Left cardiac atrium (tissue), 4 donors: ENCODE data around the gene RASGEF1C. TPM values are rescaled to one million over a fixed set of nuclear protein-coding genes. Genes with fewer than 3 reads are reported as not detected.
A peak's percentile ranks its signal among the peaks of the same experiment; 100 is the strongest.

Experiments used
- ATAC-seq, 2 donors: fragments of 200-7000 bp; cut with Tn5 transposase; one replicate each; pipeline ENCODE4 v1.9.1; 2020; ENCODE audit warnings: mild to moderate bottlenecking in 2 of 2, moderate library complexity in 2 of 2
- DNase-seq: peaks from one replicate; pipeline ENCODE4 v3.0.0-alpha.2; 2020
- intact Hi-C, 2 donors: fragments of 100-400 bp; cut with DNase I; formaldehyde crosslinking; loops; one replicate each; pipeline versions ENCODE4 v1.14.1 to v1.15.1; 2022 to 2023
- total RNA-seq, 2 donors: library from RNA; stranded (reverse); fragmentation: NEBNext Ultra II Directional; extraction: Animal tissue kit (Norgen Biotek cat#: 25700); gene quantifications; one replicate each; pipeline ENCODE4 v1.2.1, GENCODE V29; 2021
- donor health status: DM: no; HTN: yes; CAD: no.
- donor health status: DM: no; HTN: yes; CAD: no; lungs with severe emphysema.
- donor health status: DM: yes; HTN: yes; CAD: no.
- donor health status: Dilated cardiomyopathy.

The RASGEF1C gene
- total RNA-seq, 2 donors from 2014 or later, result 0.65 TPM

- DNase-seq (no peak), ATAC-seq (no peak)
- intact Hi-C loops, result no loop called here
Observed at GRCh38 chr5:180193749-180194375, 15.1 kb downstream of the RASGEF1C start.

GRCh38 chr5:180191716-180192115, 17.3 kb downstream of the RASGEF1C start:
- ATAC-seq, result no peak
- no peak for DNase-seq
- intact Hi-C loops, result no loop called here

- intact Hi-C loops, result no loop called here
- ATAC-seq (no peak), DNase-seq (no peak)
Observed at GRCh38 chr5:180187767-180188166, 21.2 kb downstream of the RASGEF1C start.

GRCh38 chr5:180180846-180181245, 28.2 kb downstream of the RASGEF1C start:
- DNase-seq (no peak), ATAC-seq (no peak)
- intact Hi-C loops, result no loop called here

- intact Hi-C loops, result no loop called here
- DNase-seq (no peak), ATAC-seq (no peak)
Observed at GRCh38 chr5:180180421-180180820, 28.6 kb downstream of the RASGEF1C start.

DNA sequence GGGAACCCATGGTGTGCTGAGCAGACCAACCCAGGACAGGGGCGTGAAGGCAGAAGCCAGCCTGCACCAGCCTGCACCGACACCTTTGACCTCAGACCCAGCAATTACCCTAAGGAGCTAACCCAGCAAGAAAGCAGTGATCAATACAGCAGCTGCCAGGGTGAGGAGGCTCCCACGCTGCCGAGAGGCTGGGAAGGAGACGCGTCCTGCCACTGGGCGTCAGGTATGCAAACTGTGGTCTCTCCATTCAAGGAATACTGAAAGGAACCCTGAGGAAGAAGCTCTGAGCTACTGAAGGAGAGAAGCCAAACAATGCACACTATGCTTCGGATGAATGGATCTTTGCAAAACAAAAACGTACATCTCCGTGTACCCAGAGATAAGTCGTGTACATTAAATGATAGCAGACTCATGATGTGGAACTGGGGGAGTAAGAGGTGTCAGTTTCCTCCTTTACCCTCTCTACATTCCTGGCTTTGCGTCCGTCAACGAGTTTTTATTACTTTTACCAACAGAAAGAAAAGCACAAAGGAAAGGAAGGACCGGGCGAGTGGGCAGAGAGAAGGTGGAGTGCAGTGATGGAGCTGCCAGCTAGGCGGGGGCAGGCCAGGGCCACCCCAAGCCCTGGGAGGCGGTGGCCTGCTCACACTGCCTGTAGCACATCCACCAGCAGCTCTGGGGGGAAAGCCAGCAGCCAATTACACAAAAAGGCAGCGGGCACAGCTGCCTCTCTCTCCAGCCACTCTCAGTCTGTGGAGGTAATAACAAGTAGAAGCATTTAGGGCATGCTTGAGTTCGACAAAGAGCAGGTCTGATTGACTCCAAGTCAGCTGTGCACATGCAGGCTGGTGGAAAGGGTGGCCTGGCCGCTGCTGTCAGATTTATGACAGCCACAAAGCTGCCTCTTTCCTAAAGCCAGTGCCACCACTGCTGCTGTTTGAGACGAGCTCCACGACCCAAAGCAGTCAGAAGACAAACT, 29.3 kb downstream of the RASGEF1C start:
- intact Hi-C loops, result no loop called here
- ATAC-seq, result no peak
- DNase-seq, result no peak

- ATAC-seq, result no peak
- DNase-seq, result no peak
- intact Hi-C loops, result no loop called here
Observed at GRCh38 chr5:180178531-180179441, 30.2 kb downstream of the RASGEF1C start.

- intact Hi-C loops, result no loop called here
- ATAC-seq (no peak), DNase-seq (no peak)
Observed at GRCh38 chr5:180176191-180176590, 32.8 kb downstream of the RASGEF1C start.

GRCh38 chr5:180175015-180175431, 34.0 kb downstream of the RASGEF1C start:
- no peak for DNase-seq
- no peak for ATAC-seq
- intact Hi-C loops, result no loop called here

GRCh38 chr5:180174587-180174972, 34.4 kb downstream of the RASGEF1C start:
- intact Hi-C loops, result no loop called here
- no peak for DNase-seq
- no peak for ATAC-seq

- DNase-seq (no peak), ATAC-seq (no peak)
- intact Hi-C loops, result no loop called here
Observed at GRCh38 chr5:180173875-180174586, 35.0 kb downstream of the RASGEF1C start.

DNA sequence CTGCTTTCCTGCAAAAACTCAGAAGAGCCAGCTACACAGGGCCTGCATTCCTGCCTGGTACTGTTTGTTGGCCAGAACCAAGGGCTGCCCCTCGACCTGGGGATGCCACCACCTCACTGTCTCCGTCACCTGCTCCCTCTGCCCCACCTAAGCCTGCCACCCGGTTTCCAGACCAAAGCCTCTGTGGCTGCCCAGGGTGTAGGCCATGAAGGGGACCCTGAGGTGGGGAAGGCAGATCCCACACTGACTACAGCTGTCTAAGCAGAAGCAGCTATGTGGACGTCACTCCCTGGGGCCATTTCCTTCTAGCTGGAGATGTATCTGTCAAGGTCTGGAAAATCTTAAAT, 35.8 kb downstream of the RASGEF1C start:
- intact Hi-C loops, result no loop called here
- DNase-seq, result no peak
- ATAC-seq, result no peak

GRCh38 chr5:180172447-180173197, 36.4 kb downstream of the RASGEF1C start:
- intact Hi-C loops, result no loop called here
- peak; percentile 53 for DNase-seq
- ATAC-seq, result peak; percentile 31 to 43

DNA sequence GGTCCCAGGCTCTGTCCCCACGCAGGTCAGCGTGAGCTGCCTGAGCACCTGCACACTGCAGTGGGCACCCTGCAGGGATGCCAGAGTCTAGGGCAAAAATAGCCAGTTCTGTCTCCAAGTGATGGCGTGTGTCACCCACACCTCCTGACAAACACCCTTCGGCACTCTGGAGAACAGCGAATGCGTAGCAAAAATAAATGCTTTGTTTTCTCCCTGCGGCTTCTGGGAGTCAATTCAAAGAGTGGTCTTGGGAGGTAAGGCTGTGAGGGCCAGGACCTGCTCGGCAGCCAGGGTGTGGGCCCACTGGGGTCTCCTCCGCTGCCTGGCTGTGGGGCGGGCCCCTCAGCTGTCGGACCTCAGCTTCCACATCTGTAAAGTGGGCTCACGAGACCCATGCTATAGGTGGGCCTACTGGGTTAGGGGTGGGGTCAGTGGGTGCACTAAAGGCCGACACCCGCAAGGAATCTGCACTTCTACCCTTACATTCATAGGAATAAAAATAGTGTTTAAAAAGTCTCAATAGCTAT, 37.4 kb downstream of the RASGEF1C start:
- ATAC-seq, result peak; percentile 42 to 56

DNA sequence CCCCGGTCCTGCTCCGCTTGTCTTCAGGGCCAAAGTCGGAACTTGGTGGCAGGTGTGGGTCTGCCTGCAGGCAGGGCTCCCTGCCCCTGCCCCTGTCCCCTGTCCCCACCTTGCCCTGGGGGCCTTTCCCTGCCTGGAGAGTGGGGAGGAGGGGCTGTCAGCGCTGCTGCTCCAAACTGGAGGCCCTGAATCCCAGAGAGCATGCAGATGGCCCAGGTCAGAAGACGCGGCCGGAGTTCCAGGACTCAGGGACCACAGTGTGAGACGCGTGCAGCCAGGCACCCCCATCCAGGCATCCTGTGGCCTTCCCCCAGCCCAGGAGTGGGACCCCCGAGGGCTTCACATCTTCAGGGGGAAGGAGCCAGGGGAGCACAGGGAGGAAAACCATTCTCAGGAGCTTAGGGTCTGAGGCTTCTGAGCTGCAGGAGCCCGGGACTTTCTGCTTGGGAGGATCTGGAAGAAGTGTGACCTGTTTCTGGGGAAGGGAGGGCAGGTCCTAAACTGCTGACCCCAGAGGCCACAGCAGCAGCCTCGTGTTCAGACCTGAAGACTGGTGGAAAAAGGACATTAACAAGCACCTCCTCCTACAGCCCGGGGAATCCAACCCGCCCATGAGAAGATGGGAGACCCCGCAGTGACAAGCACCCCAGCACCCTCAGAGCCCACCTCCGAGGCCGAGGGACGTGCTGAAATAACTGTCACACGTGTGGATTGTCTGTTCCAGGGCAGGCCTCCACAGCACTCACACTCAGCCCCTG, 38.0 kb downstream of the RASGEF1C start:
- intact Hi-C loops, result no loop called here
- DNase-seq, result no peak
- no peak for ATAC-seq

More for the DNA sequence above, 37.4 kb downstream of the RASGEF1C start:
- DNase-seq, result no peak
- intact Hi-C loops, result no loop called here

DNA sequence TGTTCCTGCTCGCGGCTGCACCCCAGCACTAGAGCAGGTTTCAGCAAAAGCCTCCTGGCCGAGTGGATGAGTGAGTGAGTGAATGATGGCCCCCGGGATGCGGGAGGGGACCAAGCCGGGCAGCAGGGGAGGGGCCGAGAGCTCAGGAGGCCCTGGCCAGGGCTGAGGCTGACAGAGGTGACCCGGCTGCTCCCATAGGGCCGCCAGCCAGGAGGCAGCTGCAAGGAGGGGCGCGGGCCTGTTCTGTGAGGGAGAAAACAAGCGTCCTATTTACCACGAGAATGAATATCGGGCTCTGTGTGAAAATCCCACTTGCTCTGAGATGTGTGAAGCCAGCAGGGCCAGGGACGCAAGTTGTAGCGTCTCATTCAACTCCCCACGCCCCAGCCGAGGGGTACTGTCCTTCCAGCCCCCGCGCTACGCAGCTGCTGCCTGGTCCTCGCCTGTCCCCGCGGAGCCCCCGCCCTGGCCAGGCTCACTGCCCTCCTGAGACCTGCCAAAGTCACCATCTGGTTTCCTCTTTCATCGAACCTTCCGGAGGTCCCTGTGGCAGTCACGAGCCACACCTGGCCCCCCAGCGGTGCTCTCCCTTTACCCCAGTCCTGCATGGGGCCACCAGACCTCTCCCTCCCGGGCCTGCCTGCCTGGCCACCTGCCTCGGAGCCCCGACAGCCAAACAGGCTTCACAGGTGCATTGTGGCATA, 38.8 kb downstream of the RASGEF1C start:
- intact Hi-C loops, result no loop called here
- peak in 1 of 2 donors; percentile 55 for ATAC-seq

More for the DNA sequence above, 38.8 kb downstream of the RASGEF1C start:
- DNase-seq, result no peak
